Measurements from ENCODE around the gene FNBP1L. TPM values are rescaled to one million over a fixed set of nuclear protein-coding genes. Genes with fewer than 3 reads are reported as not detected.
A peak's percentile ranks its signal among the peaks of the same experiment; 100 is the strongest.

The FNBP1L gene
- total RNA-seq, 1 experiment from 2014 or later = 119 TPM

GRCh38 chr1:93499533-93499932 lies 51.6 kb downstream of the FNBP1L start:
- no peak overlapping the region for H2BK120ac ChIP-seq (ENCODE audit: low read depth, low read length, poor library complexity, severe bottlenecking)
- H3K4me1 ChIP-seq (ENCODE audit: insufficient read depth, low read length) = no peaks in the 10 kb centered on the region; the same call in 1 of the 2 replicates
- H3K27ac ChIP-seq (ENCODE audit: insufficient read length, low read depth, low read length) = no peak overlapping the region
- DNase-seq = no peak
- no peak overlapping the region for H2AK5ac ChIP-seq (ENCODE audit: insufficient read length, low read length)
- H2BK12ac ChIP-seq (ENCODE audit: insufficient read length, low read depth, low read length) = no peak overlapping the region
- H3K18ac ChIP-seq (ENCODE audit: insufficient read length, low read depth, low read length) = no peak overlapping the region
- H2AFZ ChIP-seq (ENCODE audit: low read length) = no peak overlapping the region
- no peak overlapping the region for H4K5ac ChIP-seq (ENCODE audit: insufficient read length, low read depth, low read length)
- H3K27me3 ChIP-seq (ENCODE audit: insufficient read depth, low read length) = no peaks in the 10 kb centered on the region; the same call in 1 of the 2 replicates
- no peak overlapping the region for H3K14ac ChIP-seq (ENCODE audit: insufficient read depth, low read length)
- Mint-ChIP-seq H3K27me3 (ENCODE audit: low read depth) (no peaks in the 10 kb centered on the region), H3K4me3 (no peak overlapping the region), H3K9me3 (peaks cover 0 to 2% of the 10 kb centered on the region in 2 experiments; a peak in 2 of 5 replicates), H3K36me3 (ENCODE audit: insufficient read depth in 1 of 3, low read depth in 3 of 3) (peaks cover 24 to 47% (median 34%) of the 10 kb centered on the region in 3 experiments), H3K27ac (peak overlapping the region in 1 of 3 experiments; percentile 41; a peak in 2 of 7 replicates), H3K4me1 (peaks cover 33 to 35% of the 10 kb centered on the region in 2 experiments)
- peaks cover 2% of the 10 kb centered on the region for H4K20me1 ChIP-seq (ENCODE audit: control insufficient read depth, insufficient read depth, insufficient read length)
- no CpG with 5 or more reads among the region's 4 CpGs for WGBS (ENCODE audit: extremely low coverage, insufficient read length, low lambda C conversion rate)
- H3K79me2 ChIP-seq (ENCODE audit: insufficient read depth, low read length) = peaks cover 26% of the 10 kb centered on the region; the same call in 1 of the 2 replicates
- no peak for TF ChIP-seq CTCF (conservative IDR thresholded peaks at IDR 0.05)
- H3K4ac ChIP-seq (ENCODE audit: low read depth, low read length) = no peak overlapping the region
- no peak overlapping the region for H3K4me2 ChIP-seq (ENCODE audit: insufficient read depth, insufficient read length, low read length)
- no peak overlapping the region for H4K8ac ChIP-seq (replicated peaks; ENCODE audit: insufficient read length, low read depth, low read length)
- H4K91ac ChIP-seq (ENCODE audit: insufficient read length, low read depth, low read length) = no peak overlapping the region
- no peaks in the 10 kb centered on the region for H3K23me2 ChIP-seq (ENCODE audit: insufficient read length, low read depth, low read length, poor library complexity, severe bottlenecking)
- no peak overlapping the region for H2BK15ac ChIP-seq (ENCODE audit: low read depth, low read length)
- no peak overlapping the region for H3K23ac ChIP-seq (ENCODE audit: insufficient read length, low read depth, low read length)
- H3T11ph ChIP-seq (ENCODE audit: low read length) = no peak overlapping the region
- H3K56ac ChIP-seq (ENCODE audit: insufficient read length, low read depth, low read length) = no peak overlapping the region
- H2BK5ac ChIP-seq (ENCODE audit: insufficient read length, low read length) = no peak overlapping the region
- no peak overlapping the region for H2BK20ac ChIP-seq (ENCODE audit: low read depth, low read length, poor library complexity, severe bottlenecking)
- H3K9me3 ChIP-seq (ENCODE audit: control insufficient read depth, low read depth, low read length) = no peaks in the 10 kb centered on the region
- H3K9ac ChIP-seq (ENCODE audit: extremely low read depth, insufficient read length, low read length) = no peak overlapping the region
- peaks cover 2% of the 10 kb centered on the region for H3K79me1 ChIP-seq (ENCODE audit: insufficient read depth, low read depth, low read length, poor library complexity, severe bottlenecking)
